Lower leg skin (tissue), 4 donors: ENCODE measurements around the gene TLR3. TPM values are rescaled to one million over a fixed set of nuclear protein-coding genes. Genes with fewer than 3 reads are reported as not detected.

ENCODE experiments used
- DNase-seq, 2 donors: peaks; one replicate each; pipeline ENCODE4 v3.0.0-alpha.2; 2019; ENCODE audit warnings: low spot score in 2 of 2
- H3K4me3 ChIP-seq: fragments of 200-600 bp; sonication (generic); 2 replicates; pipeline ENCODE4 v1.5.1; 2017; ENCODE audit warnings: mild to moderate bottlenecking, low read depth; ENCODE audit not compliant: poor library complexity, severe bottlenecking
- CTCF ChIP-seq, 3 donors: fragments of 450-650 bp; IDR thresholded peaks; one replicate each; pipeline ENCODE4 v1.5.1; 2016; ENCODE audit warnings: antibody characterized with exemption in 3 of 3, mild to moderate bottlenecking in 3 of 3, moderate library complexity in 2 of 3
- POLR2A ChIP-seq, 2 donors: fragments of 450-650 bp; IDR thresholded peaks; one replicate each; pipeline ENCODE4 v1.6.1; 2016 to 2017; ENCODE audit warnings: antibody characterized with exemption in 2 of 2, mild to moderate bottlenecking in 1 of 2, moderate library complexity in 1 of 2
- WGBS, 2 donors: methylation state at CpG; one replicate each; pipeline ENCODE4 v1.1.5; 2018; 5-methylcytosine and 5-hydroxymethylcytosine counted together
- intact Hi-C: fragments of 100-400 bp; cut with DNase I; formaldehyde crosslinking; loops from one replicate; pipeline ENCODE4 v1.15.0; 2023; ENCODE audit warnings: low total_unique reads
- total RNA-seq, 4 donors: library from RNA; depleted of rRNA; stranded (reverse); fragments of >200 nt; gene quantifications; one replicate each; pipeline ENCODE4 v1.1.0, GENCODE V29; 2016

The TLR3 gene
- total RNA-seq, 4 donors from 2014 or later: 3.8 to 6.4 (median 5.2) TPM

GRCh38 chr4:186131935-186132334 lies 63.0 kb downstream of the TLR3 start:
- WGBS, 2 donors: 83% methylated on average over 2 of the region's 2 CpGs
- no peak for DNase-seq
- intact Hi-C loops: no loop called here

GRCh38 chr4:186132577-186133242 lies 63.8 kb downstream of the TLR3 start:
- 37 to 41% methylated on average over 4 of the region's 4 CpGs for WGBS, 2 donors
- intact Hi-C loops: no loop called here
- TF ChIP-seq POLR2A (IDR thresholded peaks at IDR 0.05) (no peak), CTCF (IDR thresholded peaks at IDR 0.05) (no peak)
- no peak for DNase-seq
- no peak overlapping the region for H3K4me3 ChIP-seq

More at GRCh38 chr4:186131935-186132334, 63.0 kb downstream of the TLR3 start:
- TF ChIP-seq POLR2A (IDR thresholded peaks at IDR 0.05): no peak
- no peak for TF ChIP-seq CTCF (IDR thresholded peaks at IDR 0.05)
- no peak overlapping the region for H3K4me3 ChIP-seq

GRCh38 chr4:186134257-186134656 lies 65.3 kb downstream of the TLR3 start:
- no peak overlapping the region for H3K4me3 ChIP-seq
- TF ChIP-seq CTCF (IDR thresholded peaks at IDR 0.05): no peak
- no peak for TF ChIP-seq POLR2A (IDR thresholded peaks at IDR 0.05)
- intact Hi-C loops: no loop called here
- WGBS, 2 donors: 83 to 88% methylated on average over 3 of the region's 3 CpGs
- no peak for DNase-seq

- no peak overlapping the region for H3K4me3 ChIP-seq
- intact Hi-C loops: no loop called here
- TF ChIP-seq CTCF (IDR thresholded peaks at IDR 0.05) (no peak), POLR2A (IDR thresholded peaks at IDR 0.05) (no peak)
- WGBS, 2 donors: 82 to 84% methylated on average over 11 of the region's 11 CpGs
- no peak for DNase-seq
Measured at GRCh38 chr4:186134861-186135260, 65.9 kb downstream of the TLR3 start.

GRCh38 chr4:186137196-186137794 lies 68.3 kb downstream of the TLR3 start:
- intact Hi-C loops: no loop called here
- TF ChIP-seq POLR2A (IDR thresholded peaks at IDR 0.05): no peak
- no peak for TF ChIP-seq CTCF (IDR thresholded peaks at IDR 0.05)
- no peak overlapping the region for H3K4me3 ChIP-seq
- WGBS, 2 donors: 66 to 70% methylated on average over 6 of the region's 6 CpGs
- no peak for DNase-seq

Other genes starting within 250 kb of the TLR3 start
- gene FAM149A, start 35.5 kb downstream of the TLR3 start, total RNA-seq: 1 to 10 TPM in 3 of 4 donors, under 1 TPM in 1; 0.59 to 4.7 (median 2.7) TPM
- 10 to 100 TPM in 1 of 4 donors, 1 to 10 TPM in 3; 4.3 to 14.7 (median 4.8) TPM for gene CYP4V2, start 122.4 kb downstream of the TLR3 start, total RNA-seq
- under 1 TPM in 1 of 4 donors, not detected in 3; 0.26 TPM for gene KLKB1, start 158.4 kb downstream of the TLR3 start, total RNA-seq
- not detected for gene F11, start 197.0 kb downstream of the TLR3 start, total RNA-seq